NCI-H2227 treated with DMSO at 0.1 percent for 48 hours (cell line): ENCODE measurements around the gene ARHGAP15.
A peak's percentile ranks its signal among the peaks of the same experiment; 100 is the strongest.

Source experiments
- DNase-seq: peaks from one replicate; lab custom pipeline; 2025; lab: John Stamatoyannopoulos, UW

The ARHGAP15 gene

GRCh38 chr2:143144813-143145455 is 15.7 kb downstream of the ARHGAP15 start:
- DNase-seq: no peak

DNA sequence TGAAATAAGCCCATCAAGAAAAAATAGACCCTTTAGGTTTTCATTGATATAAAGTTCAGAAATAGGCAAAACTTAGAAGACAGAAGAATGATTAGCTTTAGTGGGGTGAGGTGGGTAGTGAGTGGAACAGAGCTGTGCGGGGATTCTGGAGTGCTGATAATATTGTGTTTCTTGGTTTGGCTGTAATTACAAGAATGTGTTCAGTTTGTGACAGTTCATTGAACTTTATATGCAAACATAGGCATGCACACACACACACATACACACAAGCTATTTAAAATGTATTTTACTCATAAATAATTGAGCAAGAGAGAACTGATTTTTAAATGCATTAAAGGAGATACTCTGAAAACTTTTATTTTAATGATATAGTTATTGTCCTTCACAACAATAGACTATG is 17.1 kb downstream of the ARHGAP15 start:
- no peak for DNase-seq

GRCh38 chr2:143146815-143147530 is 17.8 kb downstream of the ARHGAP15 start:
- peak; percentile 38 for DNase-seq

DNA sequence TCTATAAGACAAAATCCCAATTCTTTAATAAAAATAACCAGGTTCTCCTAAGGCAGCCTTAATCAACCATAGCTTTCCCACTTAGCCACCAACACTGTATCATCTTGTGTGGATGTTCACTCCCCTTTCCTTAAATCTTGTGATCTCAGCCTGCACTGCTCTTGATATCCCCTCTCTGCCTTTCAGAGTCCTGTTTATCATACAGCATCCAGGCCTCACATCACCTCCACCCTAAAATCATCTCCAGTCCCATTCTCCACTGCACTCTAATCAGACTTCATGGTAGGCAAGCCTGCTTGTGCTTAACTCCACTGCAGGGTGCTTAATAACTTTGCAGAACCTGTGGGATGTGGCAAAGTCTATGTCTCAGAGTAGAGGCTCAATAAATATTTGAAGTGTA is 18.8 kb downstream of the ARHGAP15 start:
- DNase-seq: no peak

DNA sequence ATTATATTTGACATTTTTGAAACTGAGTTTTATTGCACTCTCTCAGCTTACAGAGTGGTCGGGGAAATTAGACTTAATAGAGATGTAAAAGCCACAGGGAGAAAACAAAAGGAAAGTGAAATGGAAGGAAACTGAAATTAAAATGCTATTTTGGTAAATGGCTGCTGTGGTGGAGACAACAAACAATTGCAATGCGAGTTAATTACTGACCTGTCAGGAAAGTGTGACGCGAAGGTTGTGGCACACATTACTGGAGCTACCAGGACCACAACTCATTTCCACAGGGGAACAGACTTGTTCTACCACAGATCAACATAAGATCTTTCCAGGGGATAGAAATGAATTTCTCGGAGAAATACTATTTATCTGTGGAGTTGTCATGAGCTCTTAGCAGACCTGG is 19.5 kb downstream of the ARHGAP15 start:
- DNase-seq: no peak

DNA sequence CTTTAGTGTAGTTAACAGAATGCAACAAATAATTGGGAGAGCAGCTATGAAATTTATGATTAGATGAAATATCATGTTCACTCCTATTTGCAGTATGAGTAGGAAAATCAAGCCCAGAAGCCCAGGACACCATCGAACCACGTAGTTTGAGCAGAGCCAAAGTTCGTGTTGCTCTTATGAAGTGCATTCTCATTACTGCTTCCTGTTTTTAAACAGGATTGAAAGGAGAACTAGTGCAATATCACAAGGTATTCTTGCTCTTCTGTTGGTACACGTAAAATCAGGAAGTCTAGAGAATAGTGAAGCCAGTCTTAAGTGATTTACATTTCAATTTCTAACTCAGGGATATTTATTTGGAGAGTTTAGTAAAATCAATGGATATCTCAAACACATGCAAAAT is 21.1 kb downstream of the ARHGAP15 start:
- DNase-seq: no peak

- DNase-seq: no peak
Measured at GRCh38 chr2:143151111-143151752, 22.0 kb downstream of the ARHGAP15 start.

DNA sequence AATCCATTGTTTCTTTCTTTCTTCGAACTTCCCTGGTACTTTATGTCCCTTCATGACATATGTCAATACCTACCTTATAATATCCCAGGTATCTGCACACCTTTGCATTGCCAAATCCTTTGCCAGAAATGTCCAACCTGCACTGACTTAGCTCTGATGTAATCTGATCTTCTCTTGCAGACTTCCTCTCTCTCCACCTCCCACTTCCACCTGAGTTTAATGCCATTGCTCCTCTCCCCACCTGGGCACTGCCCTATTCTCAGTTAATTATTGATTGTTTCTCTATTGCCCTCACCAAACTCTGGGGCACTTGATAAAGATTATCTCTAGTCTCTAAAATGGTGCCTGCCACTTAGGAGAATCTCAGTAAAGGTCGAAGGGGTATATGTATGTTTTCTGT is 23.0 kb downstream of the ARHGAP15 start:
- no peak for DNase-seq

DNA sequence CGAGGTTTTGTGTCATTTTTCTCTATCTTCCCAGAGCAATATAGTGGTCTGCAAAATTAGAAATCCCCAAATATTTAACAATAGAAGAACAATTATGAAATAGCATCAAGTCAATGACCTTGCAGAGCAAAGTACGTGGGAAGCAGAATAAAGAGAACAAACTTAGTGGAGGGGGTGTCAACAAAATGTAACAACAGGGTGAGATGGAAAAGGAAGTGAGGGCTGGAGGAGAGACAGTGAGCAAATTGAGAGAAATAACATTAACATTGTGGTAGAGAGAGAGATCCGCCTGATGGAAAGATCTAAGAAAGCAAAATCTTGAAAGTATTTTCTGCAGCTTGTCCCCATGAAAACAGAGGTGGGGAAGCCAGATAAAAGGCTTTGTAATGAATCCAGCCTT is 23.4 kb downstream of the ARHGAP15 start:
- DNase-seq: no peak

- DNase-seq: no peak
Measured at GRCh38 chr2:143155661-143156060, 26.4 kb downstream of the ARHGAP15 start.

GRCh38 chr2:143157001-143157400 is 27.8 kb downstream of the ARHGAP15 start:
- DNase-seq: no peak

DNA sequence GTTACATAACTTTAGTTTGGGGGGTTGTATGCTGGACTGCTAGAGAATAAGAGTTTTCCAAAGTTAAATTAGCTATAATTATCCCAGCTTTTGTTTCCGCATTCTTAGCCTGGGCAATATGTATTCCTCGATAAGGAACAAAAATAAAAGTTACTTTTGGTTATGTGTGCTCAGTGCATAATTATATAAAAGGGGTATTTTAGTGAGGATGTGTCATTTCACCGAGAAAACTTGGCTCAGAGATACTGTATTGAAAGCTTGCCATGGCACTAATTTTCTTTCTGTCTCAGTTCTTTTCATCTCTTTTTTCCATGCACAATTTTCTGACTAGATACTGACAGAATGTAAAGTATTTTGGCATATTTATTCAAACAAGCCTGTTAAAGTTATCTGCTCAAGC is 28.2 kb downstream of the ARHGAP15 start:
- no peak for DNase-seq

DNA sequence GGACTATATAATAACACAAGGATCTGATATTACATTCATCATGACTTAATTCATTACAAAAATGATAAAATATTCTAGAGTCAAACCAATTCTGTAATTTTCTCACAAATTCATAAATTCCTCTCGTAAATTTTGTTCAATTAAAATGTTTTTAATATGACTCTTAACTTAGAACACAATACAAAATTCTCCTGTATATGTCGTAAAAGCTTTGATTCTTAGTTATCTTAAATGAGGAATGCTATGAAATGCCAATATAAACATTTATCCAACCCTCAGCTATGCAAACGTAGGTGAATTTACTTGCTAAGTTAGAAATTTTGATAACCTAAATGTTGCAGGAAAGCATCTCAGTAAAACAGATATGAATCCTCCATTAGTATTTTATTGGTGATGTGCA is 28.9 kb downstream of the ARHGAP15 start:
- DNase-seq: no peak

GRCh38 chr2:143158551-143159485 is 29.6 kb downstream of the ARHGAP15 start:
- DNase-seq: no peak

GRCh38 chr2:143159486-143159840 is 30.2 kb downstream of the ARHGAP15 start:
- no peak for DNase-seq

- no peak for DNase-seq
Measured at GRCh38 chr2:143160732-143161707, 31.8 kb downstream of the ARHGAP15 start.

DNA sequence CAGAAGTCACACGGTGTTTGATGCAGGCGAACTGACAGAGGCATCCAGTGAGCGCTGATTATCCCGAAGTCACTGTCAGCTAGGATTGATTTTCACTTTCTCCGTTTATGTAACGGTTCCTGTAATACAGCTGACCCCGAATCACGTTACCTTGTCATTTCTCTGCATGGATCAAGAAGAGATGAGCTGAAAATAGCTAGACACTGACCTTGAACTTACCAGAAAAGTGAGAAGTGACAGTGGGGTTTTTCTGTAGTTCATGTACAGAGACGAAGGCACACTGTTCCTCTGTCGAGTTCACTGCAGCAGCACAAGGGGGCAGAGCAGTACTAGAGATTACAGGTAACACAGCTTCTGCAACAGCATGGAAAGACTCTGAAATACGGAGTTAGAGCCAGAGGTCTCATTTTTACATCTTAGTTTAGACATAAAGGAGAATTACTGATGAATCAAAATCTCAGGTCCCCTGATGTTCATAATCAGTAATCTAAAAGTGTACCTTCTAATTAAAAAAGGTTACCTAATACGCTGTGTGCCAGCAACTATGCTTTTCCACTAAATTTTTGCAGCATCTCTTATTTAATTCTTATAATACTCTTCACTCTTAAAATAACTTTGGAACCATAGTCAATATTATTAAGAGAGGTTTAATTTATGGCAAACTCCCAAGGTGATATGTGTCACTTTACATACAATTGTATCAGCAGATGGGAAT is 33.1 kb downstream of the ARHGAP15 start:
- peak; percentile 86 for DNase-seq

- no peak for DNase-seq
Measured at GRCh38 chr2:143162997-143163396, 33.8 kb downstream of the ARHGAP15 start.

- no peak for DNase-seq
Measured at GRCh38 chr2:143163499-143163898, 34.3 kb downstream of the ARHGAP15 start.

GRCh38 chr2:143165291-143165690 is 36.1 kb downstream of the ARHGAP15 start:
- DNase-seq: no peak
